Neural cell (in vitro differentiated cells): ENCODE measurements around the gene TMIGD1. TPM values are rescaled to one million over a fixed set of nuclear protein-coding genes. Genes with fewer than 3 reads are reported as not detected.

Experiments used
- H2AFZ ChIP-seq: fragments of 200-600, 300-800 bp; sonication (generic), shearing (Covaris generic); 2 replicates; pipeline ENCODE4 v1.6.0; 2014; ENCODE audit warnings: low read depth, mild to moderate bottlenecking, antibody characterized with exemption, low read length, moderate library complexity
- H3F3A ChIP-seq: fragments of 200-600 bp; shearing (Covaris generic); 2 replicates; pipeline ENCODE4 v1.6.1; 2016; ENCODE audit warnings: mild to moderate bottlenecking, moderate library complexity, mixed read lengths, antibody characterized with exemption, low read length; ENCODE audit not compliant: insufficient read depth, poor library complexity, severe bottlenecking
- H3K27ac ChIP-seq: fragments of 200-600, 300-800 bp; sonication (generic), shearing (Covaris generic); 2 replicates; pipeline ENCODE4 v1.5.1; 2014; ENCODE audit warnings: mild to moderate bottlenecking, low read length, moderate library complexity
- H3K27me3 ChIP-seq: fragments of 300-800, 200-600 bp; sonication (generic), shearing (Covaris generic); 2 replicates; pipeline ENCODE4 v1.6.0; 2014; ENCODE audit warnings: mild to moderate bottlenecking, low read depth, low read length, moderate library complexity; ENCODE audit not compliant: insufficient read depth
- H3K36me3 ChIP-seq: fragments of 300-800, 200-600 bp; sonication (generic), shearing (Covaris generic); 2 replicates; pipeline ENCODE4 v1.5.1; 2014; ENCODE audit warnings: mild to moderate bottlenecking, antibody characterized with exemption, low read length, moderate library complexity; ENCODE audit not compliant: insufficient read depth
- H3K4me2 ChIP-seq: fragments of 300-800, 200-600 bp; sonication (generic), shearing (Covaris generic); 2 replicates; pipeline ENCODE4 v1.6.0; 2014; ENCODE audit warnings: mild to moderate bottlenecking, low read length
- H3K4me3 ChIP-seq: fragments of 300-800, 200-600 bp; sonication (generic), shearing (Covaris generic); 2 replicates; pipeline ENCODE4 v1.5.1; 2014; ENCODE audit warnings: mild to moderate bottlenecking, low read length, moderate library complexity
- H3K79me2 ChIP-seq: fragments of 200-600 bp; shearing (Covaris generic); replicated peaks from 2 replicates; pipeline ENCODE4 v1.6.0; 2014; ENCODE audit warnings: mild to moderate bottlenecking, low read length, moderate library complexity; ENCODE audit not compliant: insufficient read depth
- H3K9ac ChIP-seq: fragments of 300-800, 200-600 bp; sonication (generic), shearing (Covaris generic); 2 replicates; pipeline ENCODE4 v1.6.1; 2016; ENCODE audit warnings: mild to moderate bottlenecking, low read length, mixed read lengths
- H3K9me2 ChIP-seq: fragments of 200-600 bp; shearing (Covaris generic); 2 replicates; pipeline ENCODE4 v1.6.1; 2016; ENCODE audit warnings: mild to moderate bottlenecking, low read length, mixed read lengths; ENCODE audit not compliant: insufficient read depth
- H3K9me3 ChIP-seq: fragments of 200-600, 300-800 bp; sonication (generic), shearing (Covaris generic); 2 replicates; pipeline ENCODE4 v1.6.1; 2016; ENCODE audit warnings: mild to moderate bottlenecking, mixed run types, low read length, moderate library complexity, mixed read lengths
- H4K20me1 ChIP-seq: fragments of 200-600 bp; shearing (Covaris generic); 2 replicates; pipeline ENCODE4 v1.6.1; 2016; ENCODE audit warnings: mild to moderate bottlenecking, mixed run types; ENCODE audit not compliant: insufficient read depth
- EP300 ChIP-seq: fragments of 450-650 bp; conservative IDR thresholded peaks from 2 replicates; pipeline ENCODE4 v1.6.1; 2014; ENCODE audit warnings: antibody characterized with exemption, mild to moderate bottlenecking, moderate library complexity; ENCODE audit not compliant: poor library complexity, severe bottlenecking
- EZH2 ChIP-seq: fragments of 200-600, 300-800 bp; shearing (Covaris generic), sonication (generic); IDR thresholded peaks from 2 replicates; pipeline ENCODE4 v1.6.1; 2014; ENCODE audit warnings: antibody characterized with exemption, low read length, borderline replicate concordance, mild to moderate bottlenecking; ENCODE audit not compliant: insufficient read depth, poor library complexity, severe bottlenecking
- MXI1 ChIP-seq: fragments of 450-650 bp; conservative IDR thresholded peaks from 2 replicates; pipeline ENCODE4 v1.6.1; 2014; ENCODE audit warnings: antibody characterized with exemption, mild to moderate bottlenecking; ENCODE audit not compliant: poor library complexity, severe bottlenecking
- POLR2AphosphoS5 ChIP-seq: IDR thresholded peaks from 2 replicates; pipeline ENCODE4 v1.6.1; 2012
- RAD21 ChIP-seq: fragments of 450-650 bp; conservative IDR thresholded peaks from 2 replicates; pipeline ENCODE4 v1.6.1; 2014; ENCODE audit warnings: antibody characterized with exemption, mild to moderate bottlenecking, moderate library complexity
- SMC3 ChIP-seq: fragments of 450-650 bp; conservative IDR thresholded peaks from 2 replicates; pipeline ENCODE4 v1.6.1; 2014; ENCODE audit warnings: antibody characterized with exemption, mild to moderate bottlenecking, moderate library complexity; ENCODE audit not compliant: poor library complexity
- TAF1 ChIP-seq: IDR thresholded peaks from 2 replicates; pipeline ENCODE4 v1.6.1; 2012; ENCODE audit warnings: low read depth
- polyA plus RNA-seq: library from polyadenylated mRNA; depleted of rRNA; stranded (reverse); fragments of >200 nt; gene quantifications from 2 replicates; pipeline ENCODE4 v1.2.3, GENCODE V29; 2014
- TF ChIP-seq, protein P1 (sequence below): IDR thresholded peaks from 2 replicates; pipeline ENCODE4 v1.6.1; 2012; ENCODE audit warnings: borderline replicate concordance
- TF ChIP-seq, protein P2 (sequence below): fragments of 450-650 bp; IDR thresholded peaks from 2 replicates; pipeline ENCODE4 v1.5.1; 2014; ENCODE audit warnings: antibody characterized with exemption, mild to moderate bottlenecking, moderate library complexity; ENCODE audit not compliant: poor library complexity, severe bottlenecking

The TMIGD1 gene
- polyA plus RNA-seq, 1 donor from 2014 or later = not detected

DNA sequence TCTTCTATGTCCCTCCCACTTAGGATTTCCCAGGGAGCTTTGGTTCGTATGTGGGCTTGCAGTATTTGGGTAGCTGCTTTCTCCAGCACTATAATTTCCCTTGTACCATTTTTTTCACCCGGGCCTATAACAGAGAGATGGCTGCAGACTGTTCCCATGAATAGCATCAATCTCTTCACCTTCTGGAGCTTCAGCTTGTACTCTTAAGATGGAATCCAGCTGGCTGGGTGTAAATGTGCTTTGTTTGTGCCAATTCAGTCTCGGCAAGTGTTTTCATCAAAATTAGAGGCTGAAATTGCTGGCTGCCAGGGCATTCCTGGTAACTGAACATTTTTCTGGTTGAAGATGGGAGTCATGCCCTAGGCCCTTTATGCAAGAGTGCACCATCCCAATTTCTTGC lies 32.7 kb upstream of the TMIGD1 start:
- H3K27ac ChIP-seq = no peak overlapping the region
- H3K4me3 ChIP-seq = no peak overlapping the region

DNA sequence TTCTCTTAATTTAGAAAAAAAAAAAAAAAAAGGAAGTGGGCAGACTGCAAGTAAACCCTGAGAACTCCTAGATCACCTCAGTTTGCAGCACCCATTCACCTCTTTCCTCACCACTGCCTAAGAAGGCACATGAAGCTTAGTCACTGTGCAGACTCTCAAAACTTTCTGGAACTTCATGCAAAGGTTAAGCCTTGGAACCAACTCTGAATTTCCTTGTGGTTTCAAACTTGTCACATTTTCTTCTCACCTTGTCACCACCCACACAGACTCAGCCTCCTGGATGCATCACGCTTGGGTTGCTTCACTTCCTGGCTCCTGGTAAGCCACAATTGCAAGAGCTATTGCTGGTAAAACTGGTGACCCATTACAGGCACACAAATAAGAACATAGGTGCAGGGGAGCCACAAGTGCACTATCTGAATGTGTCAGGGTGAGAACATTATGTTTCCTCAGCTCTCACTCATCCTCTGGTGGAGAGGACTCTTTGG lies 29.9 kb upstream of the TMIGD1 start:
- Histone ChIP-seq H2AFZ (no peak overlapping the region), H3F3A (no peaks in the 10 kb centered on the region), H3K4me3 (no peak overlapping the region), H3K36me3 (no peaks in the 10 kb centered on the region), H3K4me2 (no peak overlapping the region), H3K9me2 (no peaks in the 10 kb centered on the region), H3K27me3 (no peaks in the 10 kb centered on the region), H3K9ac (no peak overlapping the region), H3K9me3 (no peaks in the 10 kb centered on the region), H3K79me2 (no peaks in the 10 kb centered on the region), H4K20me1 (no peaks in the 10 kb centered on the region), H3K27ac (no peak overlapping the region)
- TF ChIP-seq, protein P1, sequence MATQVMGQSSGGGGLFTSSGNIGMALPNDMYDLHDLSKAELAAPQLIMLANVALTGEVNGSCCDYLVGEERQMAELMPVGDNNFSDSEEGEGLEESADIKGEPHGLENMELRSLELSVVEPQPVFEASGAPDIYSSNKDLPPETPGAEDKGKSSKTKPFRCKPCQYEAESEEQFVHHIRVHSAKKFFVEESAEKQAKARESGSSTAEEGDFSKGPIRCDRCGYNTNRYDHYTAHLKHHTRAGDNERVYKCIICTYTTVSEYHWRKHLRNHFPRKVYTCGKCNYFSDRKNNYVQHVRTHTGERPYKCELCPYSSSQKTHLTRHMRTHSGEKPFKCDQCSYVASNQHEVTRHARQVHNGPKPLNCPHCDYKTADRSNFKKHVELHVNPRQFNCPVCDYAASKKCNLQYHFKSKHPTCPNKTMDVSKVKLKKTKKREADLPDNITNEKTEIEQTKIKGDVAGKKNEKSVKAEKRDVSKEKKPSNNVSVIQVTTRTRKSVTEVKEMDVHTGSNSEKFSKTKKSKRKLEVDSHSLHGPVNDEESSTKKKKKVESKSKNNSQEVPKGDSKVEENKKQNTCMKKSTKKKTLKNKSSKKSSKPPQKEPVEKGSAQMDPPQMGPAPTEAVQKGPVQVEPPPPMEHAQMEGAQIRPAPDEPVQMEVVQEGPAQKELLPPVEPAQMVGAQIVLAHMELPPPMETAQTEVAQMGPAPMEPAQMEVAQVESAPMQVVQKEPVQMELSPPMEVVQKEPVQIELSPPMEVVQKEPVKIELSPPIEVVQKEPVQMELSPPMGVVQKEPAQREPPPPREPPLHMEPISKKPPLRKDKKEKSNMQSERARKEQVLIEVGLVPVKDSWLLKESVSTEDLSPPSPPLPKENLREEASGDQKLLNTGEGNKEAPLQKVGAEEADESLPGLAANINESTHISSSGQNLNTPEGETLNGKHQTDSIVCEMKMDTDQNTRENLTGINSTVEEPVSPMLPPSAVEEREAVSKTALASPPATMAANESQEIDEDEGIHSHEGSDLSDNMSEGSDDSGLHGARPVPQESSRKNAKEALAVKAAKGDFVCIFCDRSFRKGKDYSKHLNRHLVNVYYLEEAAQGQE = no peak
- TF ChIP-seq POLR2AphosphoS5 (no peak), MXI1 (no peak), EP300 (no peak), SMC3 (no peak), EZH2 (no peak), RAD21 (no peak), TAF1 (no peak)
- TF ChIP-seq, protein P2, sequence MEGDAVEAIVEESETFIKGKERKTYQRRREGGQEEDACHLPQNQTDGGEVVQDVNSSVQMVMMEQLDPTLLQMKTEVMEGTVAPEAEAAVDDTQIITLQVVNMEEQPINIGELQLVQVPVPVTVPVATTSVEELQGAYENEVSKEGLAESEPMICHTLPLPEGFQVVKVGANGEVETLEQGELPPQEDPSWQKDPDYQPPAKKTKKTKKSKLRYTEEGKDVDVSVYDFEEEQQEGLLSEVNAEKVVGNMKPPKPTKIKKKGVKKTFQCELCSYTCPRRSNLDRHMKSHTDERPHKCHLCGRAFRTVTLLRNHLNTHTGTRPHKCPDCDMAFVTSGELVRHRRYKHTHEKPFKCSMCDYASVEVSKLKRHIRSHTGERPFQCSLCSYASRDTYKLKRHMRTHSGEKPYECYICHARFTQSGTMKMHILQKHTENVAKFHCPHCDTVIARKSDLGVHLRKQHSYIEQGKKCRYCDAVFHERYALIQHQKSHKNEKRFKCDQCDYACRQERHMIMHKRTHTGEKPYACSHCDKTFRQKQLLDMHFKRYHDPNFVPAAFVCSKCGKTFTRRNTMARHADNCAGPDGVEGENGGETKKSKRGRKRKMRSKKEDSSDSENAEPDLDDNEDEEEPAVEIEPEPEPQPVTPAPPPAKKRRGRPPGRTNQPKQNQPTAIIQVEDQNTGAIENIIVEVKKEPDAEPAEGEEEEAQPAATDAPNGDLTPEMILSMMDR = no peak

More for the DNA sequence above, 32.7 kb upstream of the TMIGD1 start:
- no peak for TF ChIP-seq EZH2
- TF ChIP-seq, protein P2 = no peak
- TF ChIP-seq POLR2AphosphoS5 = no peak
- no peak for TF ChIP-seq TAF1
- TF ChIP-seq EP300 = no peak
- no peak for TF ChIP-seq MXI1
- no peak overlapping the region for H2AFZ ChIP-seq
- H3K27me3 ChIP-seq = no peaks in the 10 kb centered on the region
- H3K9me2 ChIP-seq = no peaks in the 10 kb centered on the region
- no peaks in the 10 kb centered on the region for H4K20me1 ChIP-seq
- no peak overlapping the region for H3K4me2 ChIP-seq
- H3F3A ChIP-seq = no peaks in the 10 kb centered on the region
- no peaks in the 10 kb centered on the region for H3K79me2 ChIP-seq
- no peak overlapping the region for H3K9ac ChIP-seq
- no peaks in the 10 kb centered on the region for H3K36me3 ChIP-seq
- no peaks in the 10 kb centered on the region for H3K9me3 ChIP-seq
